Prostate gland (tissue), 2 donors: ENCODE results near the gene H2AZ1. TPM values are rescaled to one million over a fixed set of nuclear protein-coding genes. Genes with fewer than 3 reads are reported as not detected.

Experiments used
- DNase-seq: peaks from one replicate; pipeline ENCODE4 v3.0.0-alpha.2; 2019; ENCODE audit warnings: low spot score
- H3K27ac ChIP-seq, 2 donors: fragments of 200-600 bp; sonication (generic); 2 replicates each; pipeline ENCODE4 v1.5.1; 2017 to 2019
- H3K27me3 ChIP-seq: fragments of 200-600 bp; sonication (generic); replicated peaks from 2 replicates; pipeline ENCODE4 v1.5.1; 2019; ENCODE audit not compliant: insufficient read depth
- H3K36me3 ChIP-seq, 2 donors: fragments of 200-600 bp; sonication (generic); 1 replicate in 1 of 2; 2 replicates in 1 of 2; pipeline versions ENCODE4 v1.5.1 to v1.8.1; 2017 to 2019
- H3K4me1 ChIP-seq: fragments of 200-600 bp; sonication (generic); replicated peaks from 2 replicates; pipeline ENCODE4 v1.5.1; 2019
- H3K4me3 ChIP-seq, 2 donors: fragments of 200-600 bp; sonication (generic); 2 replicates each; pipeline ENCODE4 v1.5.1; 2017 to 2019
- H3K9me3 ChIP-seq: fragments of 200-600 bp; sonication (generic); 2 replicates; pipeline ENCODE4 v1.5.1; 2017
- CTCF ChIP-seq, 4 experiments: fragments of 200-600 bp in 2 of 4; fragments of 450-650 bp in 2 of 4; sonication (generic) in 2 of 4; IDR thresholded peaks; 1 replicate in 3 of 4; 2 replicates in 1 of 4; pipeline ENCODE4 v1.5.1; 2016 to 2019; ENCODE audit warnings: antibody characterized with exemption in 4 of 4, mild to moderate bottlenecking in 2 of 4, moderate library complexity in 2 of 4
- POLR2A ChIP-seq: fragments of 450-650 bp; IDR thresholded peaks from one replicate; pipeline ENCODE4 v1.6.1; 2016; ENCODE audit warnings: antibody characterized with exemption, mild to moderate bottlenecking
- POLR2AphosphoS5 ChIP-seq: sonication (generic); formaldehyde crosslinking; IDR thresholded peaks from one replicate; pipeline ENCODE4 v1.6.1; 2017; ENCODE audit warnings: antibody characterized with exemption
- WGBS: methylation state at CpG from one replicate; pipeline ENCODE4 v1.1.5; 2018; 5-methylcytosine and 5-hydroxymethylcytosine counted together
- intact Hi-C: fragments of 100-400 bp; cut with DNase I; formaldehyde crosslinking; loops from one replicate; pipeline ENCODE4 v1.14.2; 2022
- total RNA-seq, 2 donors: library from RNA; depleted of rRNA; stranded (reverse); fragments of >200 nt; gene quantifications; one replicate each; pipeline ENCODE4 v1.1.0, GENCODE V29; 2016

Gene H2AZ1
- total RNA-seq, 2 donors from 2014 or later = 148 to 157 TPM

GRCh38 chr4:99986792-99987191 lies 36.7 kb upstream of the H2AZ1 start:
- Histone ChIP-seq H3K9me3 (no peaks in the 10 kb centered on the region), H3K4me3 (no peak overlapping the region), H3K4me1 (no peaks in the 10 kb centered on the region), H3K36me3 (no peaks in the 10 kb centered on the region), H3K27me3 (no peaks in the 10 kb centered on the region), H3K27ac (no peak overlapping the region)
- TF ChIP-seq POLR2AphosphoS5 (no peak), CTCF (IDR thresholded peaks at IDR 0.05) (no peak), POLR2A (no peak)
- DNase-seq = no peak
- WGBS = 87% methylated on average over 4 of the region's 4 CpGs
- intact Hi-C loops = no loop called here

GRCh38 chr4:99983289-99983943 lies 33.3 kb upstream of the H2AZ1 start:
- WGBS = 86% methylated on average over 4 of the region's 4 CpGs
- Histone ChIP-seq H3K9me3 (no peaks in the 10 kb centered on the region), H3K4me3 (no peak overlapping the region), H3K36me3 (no peaks in the 10 kb centered on the region), H3K27ac (no peak overlapping the region), H3K27me3 (no peaks in the 10 kb centered on the region), H3K4me1 (no peaks in the 10 kb centered on the region)
- TF ChIP-seq CTCF (IDR thresholded peaks at IDR 0.05) = no peak
- TF ChIP-seq POLR2A = no peak
- TF ChIP-seq POLR2AphosphoS5 = no peak
- no peak for DNase-seq
- intact Hi-C loops = no loop called here

- intact Hi-C loops = no loop called here
- Histone ChIP-seq H3K36me3 (no peaks in the 10 kb centered on the region), H3K4me3 (no peak overlapping the region), H3K27me3 (no peaks in the 10 kb centered on the region), H3K27ac (no peak overlapping the region), H3K4me1 (no peaks in the 10 kb centered on the region), H3K9me3 (no peaks in the 10 kb centered on the region)
- TF ChIP-seq CTCF (IDR thresholded peaks at IDR 0.05) (no peak), POLR2A (no peak), POLR2AphosphoS5 (no peak)
- no peak for DNase-seq
Measured at GRCh38 chr4:99979872-99980271, 29.8 kb upstream of the H2AZ1 start.

- Histone ChIP-seq H3K9me3 (no peaks in the 10 kb centered on the region), H3K4me3 (no peak overlapping the region), H3K4me1 (no peaks in the 10 kb centered on the region), H3K36me3 (no peaks in the 10 kb centered on the region), H3K27me3 (no peaks in the 10 kb centered on the region), H3K27ac (no peak overlapping the region)
- TF ChIP-seq POLR2AphosphoS5 (no peak), CTCF (IDR thresholded peaks at IDR 0.05) (no peak), POLR2A (no peak)
- DNase-seq = no peak
- WGBS = 98% methylated on average over 10 of the region's 12 CpGs
- intact Hi-C loops = no loop called here
Measured at GRCh38 chr4:99971453-99972111, 21.5 kb upstream of the H2AZ1 start.

GRCh38 chr4:99968330-99968729 lies 18.3 kb upstream of the H2AZ1 start:
- Histone ChIP-seq H3K27me3 (no peaks in the 10 kb centered on the region), H3K9me3 (no peaks in the 10 kb centered on the region), H3K4me1 (no peaks in the 10 kb centered on the region), H3K36me3 (no peaks in the 10 kb centered on the region), H3K4me3 (no peak overlapping the region), H3K27ac (no peak overlapping the region)
- DNase-seq = no peak
- 45% methylated on average over 1 of the region's 1 CpG for WGBS
- TF ChIP-seq CTCF (IDR thresholded peaks at IDR 0.05) (no peak), POLR2AphosphoS5 (no peak), POLR2A (no peak)
- intact Hi-C loops = no loop called here
